Body of pancreas (tissue), 4 donors: ENCODE measurements around the gene PIP5KL1. TPM values are rescaled to one million over a fixed set of nuclear protein-coding genes. Genes with fewer than 3 reads are reported as not detected.
A peak's percentile ranks its signal among the peaks of the same experiment; 100 is the strongest.

Source experiments
- ATAC-seq: fragments of 150-250 bp; one replicate; pipeline ENCODE4 v1.9.1; 2016
- DNase-seq, 4 donors: peaks; one replicate each; pipeline ENCODE4 v3.0.0-alpha.2; 2019
- H3K27ac ChIP-seq, 4 donors: fragments of 200-600 bp; sonication (generic); 1 replicate in 3 of 4; 2 replicates in 1 of 4; pipeline versions ENCODE4 v1.5.1 to v1.6.1; 2016 to 2019; ENCODE audit warnings: mild to moderate bottlenecking in 1 of 4, mixed read lengths in 1 of 4, moderate library complexity in 1 of 4
- H3K27me3 ChIP-seq, 2 donors: fragments of 200-600 bp; sonication (generic); one replicate each; pipeline ENCODE4 v1.6.0; 2016; ENCODE audit warnings: mild to moderate bottlenecking in 1 of 2
- H3K36me3 ChIP-seq, 2 donors: fragments of 200-600 bp; sonication (generic); replicated peaks in 1 of 2; 2 replicates each; pipeline ENCODE4 v1.5.1; 2016; ENCODE audit warnings: low read depth in 2 of 2; ENCODE audit not compliant: insufficient read depth in 1 of 2
- H3K4me1 ChIP-seq: fragments of 200-600 bp; sonication (generic); one replicate; pipeline ENCODE4 v1.6.0; 2016
- H3K4me3 ChIP-seq, 2 donors: fragments of 200-600 bp; sonication (generic); 1 replicate in 1 of 2; 2 replicates in 1 of 2; pipeline ENCODE4 v1.5.1; 2016 to 2019
- H3K9me3 ChIP-seq, 3 donors: fragments of 200-600 bp; sonication (generic); 1 replicate in 2 of 3; 2 replicates in 1 of 3; pipeline ENCODE4 v1.5.1; 2016
- CTCF ChIP-seq, 7 experiments: fragments of 450-650 bp in 4 of 7; fragments of 200-600 bp in 3 of 7; sonication (generic) in 3 of 7; IDR thresholded peaks; one replicate each; pipeline ENCODE4 v1.5.1; 2016 to 2019; ENCODE audit warnings: antibody characterized with exemption in 7 of 7
- POLR2A ChIP-seq, 3 donors: fragments of 450-650 bp; IDR thresholded peaks; one replicate each; pipeline ENCODE4 v1.6.1; 2016; ENCODE audit warnings: antibody characterized with exemption in 3 of 3, mild to moderate bottlenecking in 2 of 3
- WGBS, 2 donors: methylation state at CpG; one replicate each; pipeline ENCODE4 v1.1.5; 2017; 5-methylcytosine and 5-hydroxymethylcytosine counted together
- intact Hi-C: fragments of 100-400 bp; cut with DNase I; formaldehyde crosslinking; loops from one replicate; pipeline ENCODE4 v1.15.1; 2023
- total RNA-seq, 2 donors: library from RNA; depleted of rRNA; stranded (reverse); fragments of >200 nt; gene quantifications; one replicate each; pipeline ENCODE4 v1.1.0, GENCODE V29; 2016

PIP5KL1 gene
- total RNA-seq, 2 donors from 2014 or later = 1.3 to 2.6 TPM

- TF ChIP-seq POLR2A (IDR thresholded peaks at IDR 0.05) = no peak
- TF ChIP-seq CTCF (IDR thresholded peaks at IDR 0.05) = no peak
- H3K36me3 ChIP-seq = peaks cover 16 to 23% of the 10 kb centered on the region in 2 donors
- H3K4me1 ChIP-seq = peaks cover 34% of the 10 kb centered on the region
- H3K9me3 ChIP-seq = peaks cover 0 to 15% (median 0%) of the 10 kb centered on the region in 3 donors
- DNase-seq (no peak), ATAC-seq (no peak)
- 65 to 70% methylated on average over 11 to 15 of the region's 16 CpGs for WGBS, 2 donors
- H3K4me3 ChIP-seq = no peak overlapping the region
- peak overlapping the region; percentile 22 to 89 (median 78) for H3K27ac ChIP-seq
- intact Hi-C loops = no loop called here
- no peaks in the 10 kb centered on the region for H3K27me3 ChIP-seq
These were observed 34.0 kb downstream of the PIP5KL1 start for GRCh38 chr9:127896395-127897192.

DNA sequence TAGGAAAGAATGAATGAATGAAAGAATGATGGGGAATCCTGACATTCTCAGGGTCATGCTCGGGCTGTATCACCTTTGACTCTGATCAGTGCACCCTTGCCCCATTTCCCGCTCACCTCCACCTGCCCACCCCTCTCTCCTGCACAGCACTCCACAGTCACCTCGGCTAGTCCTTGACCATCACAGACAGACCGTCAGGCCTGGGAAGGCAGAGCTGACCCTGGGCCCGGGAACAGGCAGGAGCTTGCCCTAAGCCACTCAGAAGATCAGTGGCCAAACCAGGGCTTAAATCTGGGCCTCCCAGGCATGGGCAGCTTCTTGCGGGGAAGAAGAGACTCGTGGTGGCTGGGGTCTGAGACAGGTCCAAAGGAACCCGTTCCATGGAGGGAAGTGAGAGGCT lies 34.8 kb downstream of the PIP5KL1 start:
- Histone ChIP-seq H3K36me3 (peaks cover 16 to 25% of the 10 kb centered on the region in 2 donors), H3K4me1 (peaks cover 29% of the 10 kb centered on the region), H3K9me3 (peaks cover 0 to 15% (median 0%) of the 10 kb centered on the region in 3 donors), H3K4me3 (no peak overlapping the region), H3K27me3 (no peaks in the 10 kb centered on the region), H3K27ac (no peak overlapping the region)
- intact Hi-C loops = no loop called here
- ATAC-seq (no peak), DNase-seq (no peak)
- TF ChIP-seq POLR2A (IDR thresholded peaks at IDR 0.05) = no peak
- no peak for TF ChIP-seq CTCF (IDR thresholded peaks at IDR 0.05)
- 92 to 97% methylated on average over 8 of the region's 8 CpGs for WGBS, 2 donors

- no peak overlapping the region for H3K27ac ChIP-seq
- no peak for ATAC-seq
- peaks cover 0 to 15% (median 0%) of the 10 kb centered on the region in 3 donors for H3K9me3 ChIP-seq
- no peak overlapping the region for H3K4me3 ChIP-seq
- intact Hi-C loops = no loop called here
- H3K36me3 ChIP-seq = peaks cover 21 to 28% of the 10 kb centered on the region in 2 donors
- no peaks in the 10 kb centered on the region for H3K27me3 ChIP-seq
- H3K4me1 ChIP-seq = peaks cover 20% of the 10 kb centered on the region
- DNase-seq = no peak
- WGBS, 2 donors = 94 to 96% methylated on average over 4 of the region's 4 CpGs
- TF ChIP-seq POLR2A (IDR thresholded peaks at IDR 0.05) (no peak), CTCF (IDR thresholded peaks at IDR 0.05) (no peak)
These were observed 37.2 kb downstream of the PIP5KL1 start for GRCh38 chr9:127893392-127893791.

DNA sequence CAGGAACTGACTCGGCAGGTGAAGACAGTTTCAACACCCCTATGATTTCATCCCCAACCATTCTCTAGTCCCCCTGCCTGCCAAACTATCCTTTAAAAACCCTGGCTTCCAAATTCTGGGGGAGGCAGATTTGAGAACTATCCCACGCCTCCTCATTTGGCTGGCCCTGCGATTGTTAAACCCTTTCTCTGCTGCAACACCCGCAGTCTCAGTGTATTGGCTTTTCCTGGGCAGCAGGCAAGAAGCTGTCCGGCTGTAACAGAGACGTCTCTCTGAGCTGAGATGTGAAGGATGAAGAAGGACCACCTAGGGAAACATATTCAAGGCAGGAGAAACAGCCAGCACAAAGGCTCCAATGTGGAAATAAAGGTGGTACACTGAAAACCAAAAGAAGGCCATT lies 37.7 kb downstream of the PIP5KL1 start:
- DNase-seq (no peak), ATAC-seq (no peak)
- intact Hi-C loops = no loop called here
- no peak for TF ChIP-seq CTCF (IDR thresholded peaks at IDR 0.05)
- TF ChIP-seq POLR2A (IDR thresholded peaks at IDR 0.05) = no peak
- H3K27me3 ChIP-seq = no peaks in the 10 kb centered on the region
- WGBS, 2 donors = 93 to 95% methylated on average over 6 of the region's 6 CpGs
- H3K4me3 ChIP-seq = no peak overlapping the region
- peaks cover 18% of the 10 kb centered on the region for H3K4me1 ChIP-seq
- peaks cover 21 to 28% of the 10 kb centered on the region in 2 donors for H3K36me3 ChIP-seq
- H3K9me3 ChIP-seq = peaks cover 0 to 15% (median 0%) of the 10 kb centered on the region in 3 donors
- H3K27ac ChIP-seq = no peak overlapping the region
